Fibroblast of lung (primary cell): ENCODE measurements around the gene DNAJC9. TPM values are rescaled to one million over a fixed set of nuclear protein-coding genes. Genes with fewer than 3 reads are reported as not detected.
"Not testable (repeated sequence)": the region's sequence is repeated elsewhere in the genome, so short reads cannot be mapped to it uniquely, and the experiment has no call there.

ENCODE experiments used
- DNase-seq, 2 donors: peaks; one replicate each; pipeline versions ENCODE4 v3.0.0 to v3.0.0-alpha.2; 2010; ENCODE audit warnings: low read depth in 2 of 2
- H2AFZ ChIP-seq: 2 replicates; pipeline ENCODE4 v1.5.1; 2012; ENCODE audit warnings: low read length, control low read depth, inconsistent platforms
- H3K27ac ChIP-seq: 2 replicates; pipeline ENCODE4 v1.5.1; 2011; ENCODE audit warnings: low read length, control low read depth; ENCODE audit not compliant: insufficient read depth
- H3K27me3 ChIP-seq: 2 replicates; pipeline ENCODE4 v1.5.1; 2011; ENCODE audit warnings: mild to moderate bottlenecking, low read length; ENCODE audit not compliant: control insufficient read depth, insufficient read depth
- H3K36me3 ChIP-seq: 2 replicates; pipeline ENCODE4 v1.5.1; 2011; ENCODE audit warnings: low read length; ENCODE audit not compliant: control insufficient read depth, insufficient read depth
- H3K4me1 ChIP-seq: 2 replicates; pipeline ENCODE4 v1.5.1; 2011; ENCODE audit warnings: low read length; ENCODE audit not compliant: control insufficient read depth, insufficient read depth; ENCODE audit errors: extremely low read depth
- H3K4me2 ChIP-seq: 2 replicates; pipeline ENCODE4 v1.5.1; 2011; ENCODE audit warnings: low read length, control low read depth; ENCODE audit not compliant: insufficient read depth; ENCODE audit errors: extremely low read depth
- H3K4me3 ChIP-seq, 4 experiments: fragments of 200-600 bp in 1 of 4; sonication (generic) in 1 of 4; replicated peaks in 1 of 4; 2 replicates each; pipeline ENCODE4 v1.5.1; 2011 to 2016; ENCODE audit warnings: low read length in 4 of 4, low read depth in 3 of 4, mild to moderate bottlenecking in 3 of 4, control low read depth in 2 of 4, inconsistent platforms in 1 of 4, mixed read lengths in 1 of 4; ENCODE audit not compliant: insufficient read depth in 1 of 4; ENCODE audit errors: control extremely low read depth in 1 of 4
- H3K79me2 ChIP-seq: 2 replicates; pipeline ENCODE4 v1.5.1; 2012; ENCODE audit warnings: mild to moderate bottlenecking, low read length, inconsistent platforms; ENCODE audit not compliant: control insufficient read depth, insufficient read depth
- H3K9ac ChIP-seq: 2 replicates; pipeline ENCODE4 v1.5.1; 2011; ENCODE audit warnings: mild to moderate bottlenecking, low read length, control low read depth; ENCODE audit not compliant: insufficient read depth
- H3K9me3 ChIP-seq: 2 replicates; pipeline ENCODE4 v1.5.1; 2012; ENCODE audit warnings: low read depth, low read length; ENCODE audit not compliant: control insufficient read depth, insufficient read depth
- H4K20me1 ChIP-seq: 2 replicates; pipeline ENCODE4 v1.5.1; 2011; ENCODE audit warnings: low read length; ENCODE audit not compliant: control insufficient read depth, insufficient read depth; ENCODE audit errors: extremely low read depth
- CTCF ChIP-seq, 2 donors: IDR thresholded peaks in 1 of 2; conservative IDR thresholded peaks in 1 of 2; 1 replicate in 1 of 2; 2 replicates in 1 of 2; pipeline ENCODE4 v1.5.1; 2011 to 2012; ENCODE audit warnings: low read length in 2 of 2, control low read depth in 1 of 2, inconsistent platforms in 1 of 2, low read depth in 1 of 2, mild to moderate bottlenecking in 1 of 2
- EZH2 ChIP-seq: IDR thresholded peaks from 2 replicates; pipeline ENCODE4 v1.5.1; 2012; ENCODE audit warnings: low read length, control low read depth, mild to moderate bottlenecking; ENCODE audit errors: missing control alignments
- polyA plus RNA-seq, 2 donors: library from polyadenylated mRNA; depleted of rRNA in 1 of 2; stranded (reverse) in 1 of 2; unstranded in 1 of 2; fragments of >200 nt; gene quantifications; 2 replicates each; pipeline ENCODE4 v1.2.1, GENCODE V29; 2011 to 2012; ENCODE audit warnings: missing spikeins in 1 of 2
- total RNA-seq: library from RNA; depleted of rRNA; stranded (reverse); fragments of >200 nt; gene quantifications from 2 replicates; pipeline ENCODE4 v1.2.1, GENCODE V29; 2014

DNAJC9 gene
- total and polyA plus RNA-seq, 2 donors (not counting 1 experiment from before 2014, with no cell fraction given), result 14.5 to 16.3 TPM

GRCh38 chr10:73261362-73261995 lies 14.4 kb upstream of the DNAJC9 start:
- no peak for TF ChIP-seq EZH2
- TF ChIP-seq CTCF (conservative IDR thresholded peaks at IDR 0.05 in 1 of 2, IDR thresholded peaks at IDR 0.05 in 1 of 2; ENCODE audit: low read depth in 1 of 2, low read length in 2 of 2), result no peak
- H3K36me3 ChIP-seq, result no peaks in the 10 kb centered on the region
- no peaks in the 10 kb centered on the region for H3K27me3 ChIP-seq
- H3K79me2 ChIP-seq, result no peaks in the 10 kb centered on the region
- no peaks in the 10 kb centered on the region for H3K9me3 ChIP-seq
- no peak overlapping the region for H3K9ac ChIP-seq
- H3K4me3 ChIP-seq, result no peak overlapping the region
- no peak overlapping the region for H3K4me2 ChIP-seq
- H3K27ac ChIP-seq, result no peak overlapping the region
- DNase-seq, result no peak
- no peaks in the 10 kb centered on the region for H3K4me1 ChIP-seq
- H2AFZ ChIP-seq, result no peak overlapping the region
- H4K20me1 ChIP-seq, result no peaks in the 10 kb centered on the region

GRCh38 chr10:73258612-73259011 lies 11.6 kb upstream of the DNAJC9 start:
- not testable (repeated sequence) for H3K36me3 ChIP-seq, H3K27ac ChIP-seq, H3K9ac ChIP-seq, DNase-seq, H3K4me2 ChIP-seq, H3K9me3 ChIP-seq, H4K20me1 ChIP-seq, H3K27me3 ChIP-seq, H2AFZ ChIP-seq, H3K4me3 ChIP-seq, H3K79me2 ChIP-seq, H3K4me1 ChIP-seq

- Histone ChIP-seq H3K79me2 (peaks cover 28% of the 10 kb centered on the region), H3K27me3 (no peaks in the 10 kb centered on the region), H3K4me2 (peak overlapping the region; percentile 86), H3K9me3 (no peaks in the 10 kb centered on the region), H4K20me1 (no peaks in the 10 kb centered on the region), H3K4me1 (peaks cover 3% of the 10 kb centered on the region), H2AFZ (no peak overlapping the region), H3K27ac (peak overlapping the region; percentile 94), H3K9ac (peak overlapping the region; percentile 91), H3K4me3 (peak overlapping the region; percentile 83 to 100 (median 90)), H3K36me3 (peaks cover 3% of the 10 kb centered on the region)
- TF ChIP-seq EZH2 (no peak), CTCF (conservative IDR thresholded peaks at IDR 0.05 in 1 of 2, IDR thresholded peaks at IDR 0.05 in 1 of 2; ENCODE audit: low read depth in 1 of 2, low read length in 2 of 2) (no peak)
- no peak for DNase-seq
These were observed 6.1 kb upstream of the DNAJC9 start for GRCh38 chr10:73253225-73253555.
